Heart left ventricle (tissue), 16 donors: Measurements from ENCODE around the gene SH3PXD2A. TPM values are rescaled to one million over a fixed set of nuclear protein-coding genes. Genes with fewer than 3 reads are reported as not detected.
A peak's percentile ranks its signal among the peaks of the same experiment; 100 is the strongest.

ENCODE experiments used
- ATAC-seq, 4 donors: fragments of 200-7000 bp; cut with Tn5 transposase; one replicate each; pipeline ENCODE4 v1.9.1; 2020 to 2022; ENCODE audit warnings: moderate library complexity in 4 of 4, mild to moderate bottlenecking in 3 of 4, moderate number of reproducible peaks in 1 of 4
- DNase-seq, 5 donors: peaks; one replicate each; pipeline ENCODE4 v3.0.0-alpha.2; 2020
- H3K27ac ChIP-seq, 12 donors: fragments of 200-600 bp; sonication (generic) in 4 of 12; one replicate each; pipeline versions ENCODE4 v1.5.0 to v1.8.0; 2016 to 2022; ENCODE audit warnings: mild to moderate bottlenecking in 2 of 12
- H3K27me3 ChIP-seq, 9 donors: fragments of 200-600 bp; sonication (generic) in 2 of 9; one replicate each; pipeline versions ENCODE4 v1.5.1 to v1.8.0; 2016 to 2022; ENCODE audit warnings: mild to moderate bottlenecking in 3 of 9
- H3K36me3 ChIP-seq, 9 donors: fragments of 200-600 bp; sonication (generic) in 2 of 9; one replicate each; pipeline versions ENCODE4 v1.5.0 to v1.8.0; 2018 to 2022; ENCODE audit warnings: mild to moderate bottlenecking in 2 of 9
- H3K4me1 ChIP-seq, 12 donors: fragments of 200-600 bp; sonication (generic) in 4 of 12; one replicate each; pipeline versions ENCODE4 v1.5.0 to v1.8.0; 2016 to 2022; ENCODE audit warnings: mild to moderate bottlenecking in 3 of 12
- H3K4me3 ChIP-seq, 12 donors: fragments of 200-600 bp; sonication (generic) in 4 of 12; one replicate each; pipeline versions ENCODE4 v1.5.0 to v1.8.0; 2017 to 2022; ENCODE audit warnings: mild to moderate bottlenecking in 9 of 12, moderate library complexity in 4 of 12
- H3K9me3 ChIP-seq, 12 donors: fragments of 200-600 bp; sonication (generic) in 4 of 12; one replicate each; pipeline versions ENCODE4 v1.5.0 to v1.8.0; 2016 to 2022; ENCODE audit warnings: mild to moderate bottlenecking in 1 of 12
- POLR2A ChIP-seq, 2 donors: fragments of 450-650 bp; IDR thresholded peaks; one replicate each; pipeline ENCODE4 v1.6.1; 2017; ENCODE audit warnings: antibody characterized with exemption in 2 of 2, mild to moderate bottlenecking in 2 of 2, moderate library complexity in 2 of 2
- WGBS, 4 donors: extraction: QIAGEN DNeasy Blood & Tissue Kit in 2 of 4; methylation state at CpG; one replicate each; pipeline versions ENCODE4 v1.1.5 to v1.1.7; 2013 to 2018; 5-methylcytosine and 5-hydroxymethylcytosine counted together
- intact Hi-C, 10 donors: fragments of 100-400 bp; cut with DNase I; formaldehyde crosslinking; loops; one replicate each; pipeline versions ENCODE4 v1.11.1 to v1.14.2; 2022
- polyA plus RNA-seq, 2 donors: library from polyadenylated mRNA; stranded (reverse); fragments of 200-250 nt; gene quantifications; one replicate each; pipeline ENCODE4 v1.2.3, GENCODE V29; 2013
- total RNA-seq, 9 donors: library from RNA; depleted of rRNA in 2 of 9; stranded (reverse); fragments of >200 nt in 2 of 9; fragmentation: NEBNext Ultra II Directional in 3 of 9; extraction: Animal tissue kit (Norgen Biotek cat#: 25700) in 3 of 9; gene quantifications; one replicate each; pipeline versions ENCODE4 v1.1.0 to v1.2.4, GENCODE V29; 2016 to 2023
- TF ChIP-seq, protein P1 (sequence below), 12 donors: fragments of 200-600 bp; sonication (generic) in 4 of 12; IDR thresholded peaks; one replicate each; pipeline versions ENCODE4 v1.5.0 to v1.8.0; 2018 to 2022; ENCODE audit warnings: antibody characterized with exemption in 12 of 12, mild to moderate bottlenecking in 5 of 12
- donor health status: ischemic (EF 13 %, LVEDD 7.1; RV severe dilation, severe dysfunction).
- donor health status: healthy with polysubstance abuse.
- donor health status: DM: no; HTN: yes; CAD: no.
- donor health status: DM: no; HTN: no; CAD: no.
- donor health status: ischemic (EF 25% LVEDD 6.9; RV normal size, moderate dysfunction).
- donor health status: ischemic (EF 25% LVEDD 5.7; RV mildly dilated, moderate dysfunction).
- donor health status: healthy.
- donor health status: DM: yes; HTN: yes; CAD: no.
- donor health status: ischemic (EF 35%, LVEDD 5.7; RV mildly dilated, moderate dysfunction).
- donor health status: nonischemic (EF 11% LVEDD 7.7; RV severe dilation, severe dysfunction).
- donor health status: DM: yes; HTN: yes; CAD: no.
- donor health status: PGD.
- donor health status: ischemic (EF 29% LVEDD 5.4; RV normal size, mild dysfunction).
- donor health status: nonischemic (EF 23%, LVEDD 6.1; RV moderate dilation, normal function).

The SH3PXD2A gene
- total and polyA plus RNA-seq, 11 donors: 11.8 to 43.4 (median 31.1) TPM

- no peaks in the 10 kb centered on the region for H3K36me3 ChIP-seq
- DNase-seq (no peak), ATAC-seq (no peak)
- H3K4me3 ChIP-seq: no peak overlapping the region
- H3K27me3 ChIP-seq: peaks cover 0 to 8% (median 0%) of the 10 kb centered on the region in 9 donors
- peaks cover 0 to 31% (median 7%) of the 10 kb centered on the region in 12 donors for H3K4me1 ChIP-seq
- H3K9me3 ChIP-seq: no peaks in the 10 kb centered on the region
- no peak overlapping the region for H3K27ac ChIP-seq
- 87 to 96% (median 91%) methylated on average over 19 to 20 of the region's 20 CpGs for WGBS, 4 donors
- intact Hi-C loops: no loop called here
- TF ChIP-seq, protein P1, sequence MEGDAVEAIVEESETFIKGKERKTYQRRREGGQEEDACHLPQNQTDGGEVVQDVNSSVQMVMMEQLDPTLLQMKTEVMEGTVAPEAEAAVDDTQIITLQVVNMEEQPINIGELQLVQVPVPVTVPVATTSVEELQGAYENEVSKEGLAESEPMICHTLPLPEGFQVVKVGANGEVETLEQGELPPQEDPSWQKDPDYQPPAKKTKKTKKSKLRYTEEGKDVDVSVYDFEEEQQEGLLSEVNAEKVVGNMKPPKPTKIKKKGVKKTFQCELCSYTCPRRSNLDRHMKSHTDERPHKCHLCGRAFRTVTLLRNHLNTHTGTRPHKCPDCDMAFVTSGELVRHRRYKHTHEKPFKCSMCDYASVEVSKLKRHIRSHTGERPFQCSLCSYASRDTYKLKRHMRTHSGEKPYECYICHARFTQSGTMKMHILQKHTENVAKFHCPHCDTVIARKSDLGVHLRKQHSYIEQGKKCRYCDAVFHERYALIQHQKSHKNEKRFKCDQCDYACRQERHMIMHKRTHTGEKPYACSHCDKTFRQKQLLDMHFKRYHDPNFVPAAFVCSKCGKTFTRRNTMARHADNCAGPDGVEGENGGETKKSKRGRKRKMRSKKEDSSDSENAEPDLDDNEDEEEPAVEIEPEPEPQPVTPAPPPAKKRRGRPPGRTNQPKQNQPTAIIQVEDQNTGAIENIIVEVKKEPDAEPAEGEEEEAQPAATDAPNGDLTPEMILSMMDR (IDR thresholded peaks at IDR 0.05): no peak
- TF ChIP-seq POLR2A (IDR thresholded peaks at IDR 0.05): no peak
Measured at GRCh38 chr10:103552856-103553742, 302.3 kb downstream of the SH3PXD2A start.

GRCh38 chr10:103551619-103552602 lies 303.5 kb downstream of the SH3PXD2A start:
- Histone ChIP-seq H3K9me3 (no peaks in the 10 kb centered on the region), H3K4me3 (no peak overlapping the region), H3K36me3 (no peaks in the 10 kb centered on the region), H3K27me3 (peaks cover 0 to 8% (median 0%) of the 10 kb centered on the region in 9 donors), H3K27ac (peak overlapping the region in 1 of 12 donors; percentile 51), H3K4me1 (peaks cover 0 to 31% (median 11%) of the 10 kb centered on the region in 12 donors)
- intact Hi-C loops: no loop called here
- WGBS, 4 donors: 44 to 60% (median 52%) methylated on average over 9 to 10 of the region's 10 CpGs
- TF ChIP-seq, protein P1 (IDR thresholded peaks at IDR 0.05): no peak
- no peak for TF ChIP-seq POLR2A (IDR thresholded peaks at IDR 0.05)
- peak in 2 of 4 donors; percentile 8 to 42 for ATAC-seq
- no peak for DNase-seq

DNA sequence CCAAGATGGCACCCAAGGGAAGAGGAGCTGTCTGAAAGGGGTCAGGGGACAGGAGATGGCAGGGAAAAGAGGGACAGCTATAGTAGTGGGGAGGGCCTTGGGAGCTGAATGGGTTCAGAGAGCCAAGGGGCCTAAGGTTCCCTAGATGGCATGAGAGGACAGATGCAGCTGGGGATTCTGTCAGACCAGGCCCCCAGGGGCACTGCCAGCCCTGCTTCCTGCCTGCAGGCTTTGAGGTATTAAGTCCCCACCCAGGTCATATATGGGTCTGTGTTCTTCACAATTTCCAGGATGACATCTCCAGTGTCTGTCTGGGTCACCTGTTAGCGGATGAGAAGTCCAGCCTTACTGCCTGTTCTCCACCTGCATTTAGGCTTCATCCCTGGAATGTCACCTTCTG lies 305.1 kb downstream of the SH3PXD2A start:
- WGBS, 4 donors: 89 to 100% (median 100%) methylated on average over 1 of the region's 1 CpG
- TF ChIP-seq, protein P1 (IDR thresholded peaks at IDR 0.05): no peak
- no peak for TF ChIP-seq POLR2A (IDR thresholded peaks at IDR 0.05)
- no peak overlapping the region for H3K4me3 ChIP-seq
- H3K27me3 ChIP-seq: peaks cover 0 to under 1% (median 0%) of the 10 kb centered on the region in 9 donors
- intact Hi-C loops: no loop called here
- DNase-seq: no peak
- H3K36me3 ChIP-seq: no peaks in the 10 kb centered on the region
- H3K9me3 ChIP-seq: no peaks in the 10 kb centered on the region
- peaks cover 0 to 23% (median 6%) of the 10 kb centered on the region in 12 donors for H3K4me1 ChIP-seq
- no peak for ATAC-seq
- no peak overlapping the region for H3K27ac ChIP-seq

DNA sequence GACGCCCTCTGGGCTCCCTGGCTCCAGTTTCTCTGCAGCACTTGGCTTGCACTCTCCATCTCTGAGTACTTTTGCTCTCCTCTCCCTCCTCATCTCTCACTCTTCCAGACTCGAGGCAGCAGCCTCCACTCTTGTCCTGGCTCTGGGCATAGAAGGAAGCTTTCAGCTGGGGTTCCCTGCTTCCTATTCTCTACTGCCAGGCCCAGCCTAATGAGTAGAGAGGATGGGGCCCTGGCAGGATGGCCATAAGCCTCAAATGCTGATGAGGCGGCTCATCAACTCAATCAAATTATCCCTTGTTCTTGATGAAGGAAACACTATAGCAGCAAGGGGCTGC lies 306.1 kb downstream of the SH3PXD2A start:
- 95 to 98% (median 96%) methylated on average over 3 of the region's 3 CpGs for WGBS, 4 donors
- DNase-seq (no peak), ATAC-seq (no peak)
- TF ChIP-seq, protein P1 (IDR thresholded peaks at IDR 0.05): no peak
- TF ChIP-seq POLR2A (IDR thresholded peaks at IDR 0.05): no peak
- H3K4me1 ChIP-seq: peaks cover 0 to 19% (median 5%) of the 10 kb centered on the region in 12 donors
- no peaks in the 10 kb centered on the region for H3K27me3 ChIP-seq
- H3K36me3 ChIP-seq: no peaks in the 10 kb centered on the region
- no peak overlapping the region for H3K4me3 ChIP-seq
- H3K9me3 ChIP-seq: no peaks in the 10 kb centered on the region
- H3K27ac ChIP-seq: no peak overlapping the region
- intact Hi-C loops: no loop called here
